Neural progenitor cell (in vitro differentiated cells): ENCODE data around the gene GBX2. TPM values are rescaled to one million over a fixed set of nuclear protein-coding genes. Genes with fewer than 3 reads are reported as not detected.

Source experiments
- DNase-seq: peaks from one replicate; pipeline ENCODE4 v3.0.0-alpha.2; 2016; ENCODE audit warnings: low spot score
- H2AFZ ChIP-seq: fragments of 200-600 bp; sonication (generic); replicated peaks from 2 replicates; pipeline ENCODE4 v1.6.1; 2016; ENCODE audit warnings: antibody characterized with exemption
- H3F3A ChIP-seq: fragments of 200-600 bp; sonication (generic); 2 replicates; pipeline ENCODE4 v1.6.1; 2016; ENCODE audit warnings: antibody characterized with exemption, low read depth
- H3K27ac ChIP-seq: fragments of 200-600 bp; sonication (generic); 2 replicates; pipeline ENCODE4 v1.5.1; 2016; ENCODE audit warnings: mild to moderate bottlenecking
- H3K27me3 ChIP-seq: fragments of 200-600 bp; sonication (generic); 2 replicates; pipeline ENCODE4 v1.6.1; 2016; ENCODE audit warnings: mild to moderate bottlenecking, moderate library complexity
- H3K36me3 ChIP-seq: fragments of 200-600 bp; sonication (generic); 2 replicates; pipeline ENCODE4 v1.5.1; 2016
- H3K4me1 ChIP-seq: fragments of 200-600 bp; sonication (generic); 2 replicates; pipeline ENCODE4 v1.6.1; 2016; ENCODE audit warnings: mixed run types
- H3K4me2 ChIP-seq: fragments of 200-600 bp; sonication (generic); 2 replicates; pipeline ENCODE4 v1.6.1; 2016
- H3K4me3 ChIP-seq: fragments of 200-600 bp; sonication (generic); 2 replicates; pipeline ENCODE4 v1.5.1; 2016
- H3K79me2 ChIP-seq: fragments of 200-600 bp; sonication (generic); 2 replicates; pipeline ENCODE4 v1.6.1; 2016; ENCODE audit warnings: low read depth
- H3K9ac ChIP-seq: fragments of 200-600 bp; sonication (generic); 2 replicates; pipeline ENCODE4 v1.6.1; 2016
- H3K9me3 ChIP-seq: fragments of 200-600 bp; sonication (generic); 2 replicates; pipeline ENCODE4 v1.5.1; 2016; ENCODE audit warnings: low read depth
- H4K20me1 ChIP-seq: fragments of 200-600 bp; sonication (generic); 2 replicates; pipeline ENCODE4 v1.6.1; 2016; ENCODE audit warnings: low read depth
- H3K27ac Mint-ChIP-seq: 3 replicates; pipeline ENCODE4 v1.8.0; 2021; ENCODE audit warnings: mixed read lengths
- H3K27me3 Mint-ChIP-seq: 2 replicates; pipeline ENCODE4 v1.8.0; 2022; ENCODE audit warnings: low read depth, mild to moderate bottlenecking, inconsistent platforms, moderate library complexity, mixed read lengths; ENCODE audit not compliant: insufficient read depth
- H3K36me3 Mint-ChIP-seq: 3 replicates; pipeline ENCODE4 v1.8.0; 2021; ENCODE audit warnings: mixed read lengths
- H3K4me1 Mint-ChIP-seq: 3 replicates; pipeline ENCODE4 v1.8.0; 2021; ENCODE audit warnings: mixed read lengths
- H3K4me3 Mint-ChIP-seq: 3 replicates; pipeline ENCODE4 v1.8.0; 2021; ENCODE audit warnings: mild to moderate bottlenecking, moderate library complexity, mixed read lengths
- H3K9me3 Mint-ChIP-seq: 3 replicates; pipeline ENCODE4 v1.8.0; 2020; ENCODE audit warnings: mixed read lengths
- EZH2 ChIP-seq: fragments of 200-600 bp; sonication (generic); IDR thresholded peaks from 2 replicates; pipeline ENCODE4 v1.6.1; 2017; ENCODE audit warnings: antibody characterized with exemption, mild to moderate bottlenecking, moderate library complexity
- EZH2phosphoT487 ChIP-seq: fragments of 200-600 bp; sonication (generic); IDR thresholded peaks from 2 replicates; pipeline ENCODE4 v1.6.1; 2017; ENCODE audit warnings: antibody characterized with exemption
- total RNA-seq: library from RNA; depleted of rRNA; stranded (reverse); fragments of >200 nt; gene quantifications from 2 replicates; pipeline ENCODE4 v1.2.3, GENCODE V29; 2015; ENCODE audit warnings: low replicate concordance
- TF ChIP-seq, protein P1 (sequence below): fragments of 200-600 bp; sonication (generic); IDR thresholded peaks from 2 replicates; pipeline ENCODE4 v1.5.1; 2017; ENCODE audit warnings: antibody characterized with exemption, mild to moderate bottlenecking

Gene GBX2
- total RNA-seq, 1 donor from 2014 or later = not detected

DNA sequence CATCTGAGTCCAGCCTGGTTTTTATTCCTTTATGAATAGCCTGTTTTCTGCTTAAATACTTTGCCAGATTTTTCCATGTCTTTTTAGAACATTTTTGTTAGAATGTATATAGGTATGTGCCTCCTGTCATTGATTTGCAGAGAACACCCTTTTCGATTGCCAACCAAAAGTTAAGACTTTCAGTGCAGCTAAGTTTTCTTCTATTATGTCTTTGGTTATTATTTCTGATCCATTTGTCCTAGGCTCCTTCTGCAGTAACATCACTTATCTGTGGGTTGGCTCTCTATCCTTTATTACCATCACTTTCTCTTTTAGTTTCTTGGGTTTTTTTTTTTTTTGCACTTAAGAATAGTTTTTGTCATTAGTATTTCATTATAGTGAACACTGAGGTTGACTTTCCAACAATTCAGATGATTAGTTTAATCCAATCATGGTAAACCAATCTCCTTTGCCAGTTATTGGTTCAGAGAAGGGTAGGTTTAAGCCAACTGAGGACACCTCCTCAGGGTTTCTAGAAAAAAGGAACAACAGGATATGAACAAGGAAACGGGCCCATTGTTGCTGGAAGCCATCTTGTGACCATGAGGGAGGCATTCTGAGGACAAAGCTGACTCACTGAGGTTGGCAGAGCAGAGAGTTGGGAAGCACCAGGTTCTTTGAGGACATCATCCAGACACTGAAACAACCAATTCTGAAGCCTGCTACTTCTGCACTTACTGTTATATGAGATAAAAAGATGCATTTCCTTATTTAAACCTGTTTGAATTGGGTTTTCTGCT is 37.9 kb upstream of the GBX2 start:
- Histone ChIP-seq H3K79me2 (no peaks in the 10 kb centered on the region), H3K4me2 (no peak overlapping the region), H3K4me1 (peaks cover 3% of the 10 kb centered on the region), H3K36me3 (no peaks in the 10 kb centered on the region), H3K9ac (no peak overlapping the region), H3K27ac (no peak overlapping the region), H3K27me3 (no peaks in the 10 kb centered on the region), H3K9me3 (no peaks in the 10 kb centered on the region), H2AFZ (no peak overlapping the region), H4K20me1 (no peaks in the 10 kb centered on the region), H3F3A (no peaks in the 10 kb centered on the region), H3K4me3 (no peak overlapping the region)
- Mint-ChIP-seq H3K27me3 (peaks cover 6% of the 10 kb centered on the region), H3K36me3 (peaks cover 2% of the 10 kb centered on the region), H3K9me3 (peaks cover 8% of the 10 kb centered on the region), H3K27ac (no peak overlapping the region), H3K4me3 (no peak overlapping the region), H3K4me1 (peaks cover 18% of the 10 kb centered on the region)
- DNase-seq = no peak
- TF ChIP-seq, protein P1, sequence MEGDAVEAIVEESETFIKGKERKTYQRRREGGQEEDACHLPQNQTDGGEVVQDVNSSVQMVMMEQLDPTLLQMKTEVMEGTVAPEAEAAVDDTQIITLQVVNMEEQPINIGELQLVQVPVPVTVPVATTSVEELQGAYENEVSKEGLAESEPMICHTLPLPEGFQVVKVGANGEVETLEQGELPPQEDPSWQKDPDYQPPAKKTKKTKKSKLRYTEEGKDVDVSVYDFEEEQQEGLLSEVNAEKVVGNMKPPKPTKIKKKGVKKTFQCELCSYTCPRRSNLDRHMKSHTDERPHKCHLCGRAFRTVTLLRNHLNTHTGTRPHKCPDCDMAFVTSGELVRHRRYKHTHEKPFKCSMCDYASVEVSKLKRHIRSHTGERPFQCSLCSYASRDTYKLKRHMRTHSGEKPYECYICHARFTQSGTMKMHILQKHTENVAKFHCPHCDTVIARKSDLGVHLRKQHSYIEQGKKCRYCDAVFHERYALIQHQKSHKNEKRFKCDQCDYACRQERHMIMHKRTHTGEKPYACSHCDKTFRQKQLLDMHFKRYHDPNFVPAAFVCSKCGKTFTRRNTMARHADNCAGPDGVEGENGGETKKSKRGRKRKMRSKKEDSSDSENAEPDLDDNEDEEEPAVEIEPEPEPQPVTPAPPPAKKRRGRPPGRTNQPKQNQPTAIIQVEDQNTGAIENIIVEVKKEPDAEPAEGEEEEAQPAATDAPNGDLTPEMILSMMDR = no peak
- TF ChIP-seq EZH2phosphoT487 (no peak), EZH2 (no peak)

DNA sequence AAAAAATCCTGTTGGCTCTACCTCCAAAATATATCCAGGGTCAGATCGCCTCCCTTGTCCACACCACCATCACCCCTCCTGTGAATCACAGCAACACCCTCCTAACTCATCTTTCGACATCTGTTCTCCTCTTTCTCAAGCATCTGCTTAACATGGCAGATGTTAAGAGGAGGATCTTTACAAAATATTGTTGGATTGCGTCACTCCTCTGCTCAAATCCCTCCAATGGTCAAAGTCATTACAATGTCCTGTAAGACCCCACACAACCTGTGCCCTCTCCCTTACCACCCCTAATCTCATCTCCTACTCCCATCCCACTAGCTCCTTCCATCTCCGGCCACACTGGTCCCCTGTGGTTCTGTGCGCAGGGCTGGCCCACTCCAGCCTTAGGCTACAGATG is 36.8 kb upstream of the GBX2 start:
- Histone ChIP-seq H3K9ac (no peak overlapping the region), H3K4me3 (no peak overlapping the region), H2AFZ (no peak overlapping the region), H3F3A (no peaks in the 10 kb centered on the region), H3K4me1 (peaks cover 3% of the 10 kb centered on the region), H3K27ac (no peak overlapping the region), H4K20me1 (no peaks in the 10 kb centered on the region), H3K36me3 (no peaks in the 10 kb centered on the region), H3K4me2 (no peak overlapping the region), H3K9me3 (no peaks in the 10 kb centered on the region), H3K79me2 (no peaks in the 10 kb centered on the region), H3K27me3 (no peaks in the 10 kb centered on the region)
- no peak for DNase-seq
- H3K27ac Mint-ChIP-seq = no peak overlapping the region
- H3K4me3 Mint-ChIP-seq = no peak overlapping the region
- peaks cover 8% of the 10 kb centered on the region for H3K4me1 Mint-ChIP-seq
- peaks cover 2% of the 10 kb centered on the region for H3K36me3 Mint-ChIP-seq
- no peak for TF ChIP-seq EZH2
- TF ChIP-seq EZH2phosphoT487 = no peak
- TF ChIP-seq, protein P1 = no peak
- peaks cover 8% of the 10 kb centered on the region for H3K9me3 Mint-ChIP-seq
- H3K27me3 Mint-ChIP-seq = peaks cover 6% of the 10 kb centered on the region

DNA sequence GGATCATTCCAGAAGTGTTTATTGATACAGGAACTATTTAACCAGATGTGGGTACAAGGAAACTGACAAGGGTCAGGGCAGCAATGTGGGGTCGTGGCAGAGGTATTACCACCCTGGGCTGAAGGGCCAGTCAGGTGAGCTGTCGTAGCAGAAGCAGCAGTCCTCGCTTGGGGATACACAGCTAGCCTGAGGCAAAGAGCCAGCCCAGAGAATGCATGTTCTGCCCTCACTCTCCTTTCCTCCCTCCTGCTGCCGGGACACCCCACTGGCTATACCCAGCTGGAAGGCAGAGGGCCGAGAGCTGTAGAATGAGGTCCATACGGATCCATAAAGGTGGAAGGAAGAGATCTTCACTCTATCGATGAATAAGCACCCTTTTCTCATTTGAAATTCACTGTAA is 32.2 kb upstream of the GBX2 start:
- Histone ChIP-seq H3K4me3 (no peak overlapping the region), H2AFZ (no peak overlapping the region), H3K9ac (no peak overlapping the region), H4K20me1 (no peaks in the 10 kb centered on the region), H3K27me3 (no peaks in the 10 kb centered on the region), H3K4me1 (no peaks in the 10 kb centered on the region), H3K4me2 (no peak overlapping the region), H3F3A (no peaks in the 10 kb centered on the region), H3K27ac (no peak overlapping the region), H3K9me3 (no peaks in the 10 kb centered on the region), H3K79me2 (no peaks in the 10 kb centered on the region), H3K36me3 (no peaks in the 10 kb centered on the region)
- H3K27ac Mint-ChIP-seq = no peak overlapping the region
- TF ChIP-seq EZH2phosphoT487 = no peak
- TF ChIP-seq EZH2 = no peak
- TF ChIP-seq, protein P1 = no peak
- H3K4me3 Mint-ChIP-seq = no peak overlapping the region
- DNase-seq = no peak
- H3K9me3 Mint-ChIP-seq = peaks cover 4% of the 10 kb centered on the region
- no peaks in the 10 kb centered on the region for H3K4me1 Mint-ChIP-seq
- H3K27me3 Mint-ChIP-seq = no peaks in the 10 kb centered on the region
- H3K36me3 Mint-ChIP-seq = no peaks in the 10 kb centered on the region
